PFSK-1 (cell line): ENCODE data around the gene SORBS1.

Source experiments
- FOXP2 ChIP-seq: optimal IDR thresholded peaks from 2 replicates; pipeline ENCODE3; 2011; ENCODE audit warnings: borderline replicate concordance, control low read depth, inconsistent platforms; ENCODE audit not compliant: insufficient read depth; ENCODE audit errors: extremely low read length, extremely low read depth
- POLR2AphosphoS5 ChIP-seq: IDR thresholded peaks from 2 replicates; pipeline ENCODE4 v1.6.1; 2012; ENCODE audit warnings: low read depth, mild to moderate bottlenecking, control low read depth, low read length, moderate library complexity
- REST ChIP-seq, 2 experiments: IDR thresholded peaks; 2 replicates each; pipeline versions ENCODE4 v1.6.1 to v1.8.0; 2011 to 2012; ENCODE audit warnings: low read depth in 2 of 2, low read length in 2 of 2, control low read depth in 1 of 2, inconsistent platforms in 1 of 2, mild to moderate bottlenecking in 1 of 2, moderate library complexity in 1 of 2; ENCODE audit not compliant: insufficient read depth in 1 of 2
- SIN3A ChIP-seq: IDR thresholded peaks from 2 replicates; pipeline ENCODE4 v1.6.1; 2012; ENCODE audit warnings: mild to moderate bottlenecking, low read length, moderate library complexity, borderline replicate concordance; ENCODE audit not compliant: insufficient read depth
- TAF1 ChIP-seq: IDR thresholded peaks from 2 replicates; pipeline ENCODE4 v1.6.1; 2012; ENCODE audit warnings: low read length, control low read depth, borderline replicate concordance; ENCODE audit not compliant: insufficient read depth

GRCh38 chr10:95508730-95509129 is 52.4 kb downstream of the SORBS1 start:
- no peak for TF ChIP-seq POLR2AphosphoS5
- TF ChIP-seq REST (IDR thresholded peaks at IDR 0.05; ENCODE audit: insufficient read depth in 1 of 2, low read depth in 2 of 2, low read length in 2 of 2): no peak
- no peak for TF ChIP-seq TAF1
- TF ChIP-seq SIN3A: no peak
- TF ChIP-seq FOXP2: no peak
